AG10803 (cell line): ENCODE results near the gene GALNT9.
A peak's percentile ranks its signal among the peaks of the same experiment; 100 is the strongest.

Source experiments
- DNase-seq: peaks from one replicate; pipeline ENCODE4 v3.0.0; 2010; ENCODE audit warnings: low read depth
- H3K4me3 ChIP-seq: 2 replicates; pipeline ENCODE4 v1.5.1; 2011; ENCODE audit warnings: mild to moderate bottlenecking, low read length, control low read depth
- CTCF ChIP-seq: conservative IDR thresholded peaks from 2 replicates; pipeline ENCODE4 v1.5.1; 2011; ENCODE audit warnings: mild to moderate bottlenecking, low read length, control low read depth, inconsistent platforms

GALNT9 gene

GRCh38 chr12:132170094-132170636 is 159.2 kb downstream of the GALNT9 start:
- DNase-seq: peak; percentile 87
- no peak overlapping the region for H3K4me3 ChIP-seq
- no peak for TF ChIP-seq CTCF

DNA sequence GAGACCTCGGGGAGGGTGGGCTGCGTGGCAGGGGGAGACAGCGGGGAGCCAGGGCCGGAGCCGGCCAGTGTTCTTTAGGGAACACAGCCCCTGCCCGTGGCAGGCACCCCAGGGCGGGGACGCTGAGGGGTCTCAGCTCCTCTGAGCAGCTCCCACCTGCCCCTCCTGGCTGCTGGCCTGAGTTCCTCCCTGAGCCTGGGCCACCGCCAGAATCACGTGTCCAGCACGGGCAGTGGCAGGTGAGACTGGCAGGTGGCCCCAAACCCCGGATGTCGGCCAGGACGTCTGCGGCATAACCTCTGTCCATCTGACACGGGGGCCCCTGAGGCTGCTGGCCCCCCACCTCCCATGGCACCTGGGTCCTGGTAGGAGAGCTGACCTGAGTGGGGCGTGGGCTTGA is 160.0 kb downstream of the GALNT9 start:
- no peak for TF ChIP-seq CTCF
- DNase-seq: no peak
- H3K4me3 ChIP-seq: no peak overlapping the region

DNA sequence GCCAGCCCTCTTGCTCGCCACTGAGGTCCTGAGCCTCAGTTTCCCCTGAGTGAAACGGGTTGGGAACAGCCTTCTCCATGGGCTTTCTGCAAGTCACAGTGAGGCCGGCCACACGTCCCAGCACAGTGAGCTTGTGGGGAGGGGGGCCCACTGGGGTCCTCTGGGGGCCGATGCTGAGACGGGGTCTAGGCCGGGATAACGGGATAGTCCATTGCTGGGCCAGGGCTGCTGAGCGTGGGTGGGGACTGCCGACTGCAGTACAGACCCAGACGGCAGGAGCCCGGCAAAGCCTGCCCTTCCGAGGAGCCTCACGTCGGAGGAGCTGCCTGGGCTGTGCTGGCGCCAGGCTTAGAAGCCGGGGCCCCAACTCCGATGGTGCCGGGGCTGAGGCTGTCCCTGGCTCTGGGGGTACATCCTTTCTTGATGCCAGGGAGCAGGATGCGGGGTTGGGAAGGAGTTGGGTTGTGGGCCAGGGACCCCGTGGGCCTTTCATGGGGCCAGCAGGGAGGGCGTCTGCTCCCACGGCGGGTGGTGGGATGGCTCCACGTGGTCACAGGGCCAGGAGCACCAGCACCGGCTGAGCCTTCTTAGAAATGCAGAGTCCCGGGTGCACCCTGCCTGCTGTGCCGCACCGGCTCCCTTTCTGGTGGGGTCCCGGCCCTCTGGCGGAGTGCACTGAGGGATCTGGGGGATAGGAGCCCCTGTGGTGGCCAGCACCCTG is 160.9 kb downstream of the GALNT9 start:
- H3K4me3 ChIP-seq: no peak overlapping the region
- TF ChIP-seq CTCF: no peak
- no peak for DNase-seq

DNA sequence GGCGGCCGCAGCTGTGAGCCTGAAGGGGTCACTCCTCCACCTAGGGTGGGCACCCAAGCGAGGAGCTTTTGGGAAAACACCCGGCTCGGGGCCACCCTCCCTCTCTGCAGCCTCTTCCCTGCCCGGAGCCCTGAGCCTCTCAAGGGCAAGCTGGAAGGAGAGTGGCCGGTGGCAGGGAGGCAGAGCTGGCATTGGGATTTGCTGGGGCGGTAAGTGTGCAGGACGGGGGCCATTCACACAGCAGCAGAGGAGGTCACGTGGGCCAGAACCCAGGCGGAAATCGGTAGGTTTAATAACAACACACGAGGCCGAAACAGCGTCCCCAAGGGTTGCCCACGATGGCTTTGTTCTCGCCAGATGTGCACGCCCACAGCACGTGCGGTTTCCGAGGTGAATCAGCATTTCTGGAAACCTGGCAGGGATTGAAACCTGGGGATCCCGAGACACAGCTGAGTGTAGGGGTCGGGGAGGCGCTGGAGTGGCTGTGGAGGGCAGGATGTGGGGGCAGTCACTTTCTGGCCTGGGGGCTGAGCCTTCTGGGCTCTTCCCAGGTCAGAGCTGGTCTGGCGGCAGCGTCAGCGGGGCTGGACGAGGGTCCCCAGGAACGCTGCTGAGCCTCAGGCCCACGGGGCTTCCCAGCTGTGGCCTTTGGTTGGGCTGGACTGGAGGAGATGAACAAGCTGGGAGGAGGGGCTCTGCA is 161.6 kb downstream of the GALNT9 start:
- no peak for DNase-seq
- TF ChIP-seq CTCF: no peak
- H3K4me3 ChIP-seq: no peak overlapping the region

GRCh38 chr12:132166801-132167591 is 162.4 kb downstream of the GALNT9 start:
- H3K4me3 ChIP-seq: no peak overlapping the region
- no peak for DNase-seq
- no peak for TF ChIP-seq CTCF

DNA sequence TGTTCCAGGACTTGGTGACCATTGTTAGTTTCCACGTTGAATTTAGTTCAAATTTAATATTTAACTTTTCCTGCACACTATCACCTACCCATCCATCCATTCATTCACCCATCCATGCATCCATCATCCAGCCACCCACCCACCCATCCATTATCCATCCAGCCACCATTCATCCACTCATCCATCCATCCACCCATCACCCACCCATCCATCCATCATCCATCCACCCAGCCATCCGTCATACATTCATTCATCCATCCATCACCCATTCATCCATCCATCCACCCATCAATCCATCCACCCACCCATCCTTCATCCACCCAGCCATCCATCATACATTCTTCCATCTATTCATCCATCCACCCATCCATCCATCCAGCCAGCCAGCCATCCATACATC is 163.3 kb downstream of the GALNT9 start:
- no peak for DNase-seq
- H3K4me3 ChIP-seq: no peak overlapping the region
- no peak for TF ChIP-seq CTCF
